SKM-1 (cell line): ENCODE measurements around the gene IGF2BP3.

ENCODE experiments used
- DNase-seq: peaks from one replicate; lab custom pipeline; 2025; ENCODE audit not compliant: unreplicated experiment; lab: John Stamatoyannopoulos, UW

Gene IGF2BP3

GRCh38 chr7:23380961-23381360 is 89.3 kb downstream of the IGF2BP3 start:
- DNase-seq = no peak

DNA sequence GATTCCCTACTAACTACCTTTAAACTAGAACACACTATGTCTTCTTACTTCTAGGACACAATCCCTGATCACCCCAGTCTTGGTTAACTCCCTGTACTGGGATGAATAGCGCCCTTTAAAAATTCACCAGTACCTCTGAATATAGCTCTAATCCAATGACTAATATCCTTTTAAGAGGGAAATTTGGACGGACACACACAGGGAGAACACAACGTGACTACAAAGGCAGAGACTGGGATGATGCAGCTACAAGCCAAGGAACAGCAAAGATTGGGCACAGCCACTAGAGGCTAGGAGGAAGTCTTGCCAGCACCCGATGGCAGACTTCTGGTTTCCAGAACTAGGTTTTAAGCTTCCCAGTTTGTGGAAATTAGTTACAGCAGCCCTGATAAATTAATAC is 89.7 kb downstream of the IGF2BP3 start:
- DNase-seq = no peak

DNA sequence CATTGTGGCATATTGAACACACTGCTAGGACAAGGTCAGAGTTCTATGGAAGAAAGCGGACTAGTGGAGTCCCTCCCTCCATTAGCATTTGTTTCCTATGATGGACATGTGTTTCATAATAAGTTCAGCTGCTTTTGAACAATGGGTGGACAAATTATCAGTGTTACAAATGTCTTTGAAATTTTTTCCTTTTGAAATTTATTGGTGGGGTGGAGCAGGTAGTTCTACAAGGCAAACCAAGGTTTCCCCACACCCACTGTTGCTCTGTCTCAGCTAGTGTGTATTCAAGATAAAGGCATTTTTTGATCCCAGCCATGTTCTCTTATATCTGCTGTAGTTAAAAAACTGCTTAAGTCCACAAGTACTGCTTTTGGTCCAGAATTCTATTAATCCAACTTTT is 91.3 kb downstream of the IGF2BP3 start:
- no peak for DNase-seq

DNA sequence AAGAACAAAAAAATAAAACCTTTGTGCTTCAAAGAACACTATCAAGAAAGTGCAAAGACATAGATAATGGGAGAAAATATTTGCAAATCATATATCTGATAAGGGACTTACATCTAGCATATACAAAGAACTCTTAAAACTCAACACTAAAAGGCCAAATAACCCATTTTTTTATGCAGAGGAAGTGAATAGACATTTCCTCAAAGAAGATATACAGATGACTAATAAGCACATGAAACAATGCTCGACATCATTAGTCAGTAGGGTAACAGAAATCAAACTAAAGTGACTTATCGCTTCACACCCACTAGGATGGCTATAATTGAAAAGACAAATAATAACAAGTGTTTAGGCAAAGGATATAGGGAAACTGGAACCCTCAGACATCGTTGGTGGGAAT is 93.2 kb downstream of the IGF2BP3 start:
- no peak for DNase-seq

DNA sequence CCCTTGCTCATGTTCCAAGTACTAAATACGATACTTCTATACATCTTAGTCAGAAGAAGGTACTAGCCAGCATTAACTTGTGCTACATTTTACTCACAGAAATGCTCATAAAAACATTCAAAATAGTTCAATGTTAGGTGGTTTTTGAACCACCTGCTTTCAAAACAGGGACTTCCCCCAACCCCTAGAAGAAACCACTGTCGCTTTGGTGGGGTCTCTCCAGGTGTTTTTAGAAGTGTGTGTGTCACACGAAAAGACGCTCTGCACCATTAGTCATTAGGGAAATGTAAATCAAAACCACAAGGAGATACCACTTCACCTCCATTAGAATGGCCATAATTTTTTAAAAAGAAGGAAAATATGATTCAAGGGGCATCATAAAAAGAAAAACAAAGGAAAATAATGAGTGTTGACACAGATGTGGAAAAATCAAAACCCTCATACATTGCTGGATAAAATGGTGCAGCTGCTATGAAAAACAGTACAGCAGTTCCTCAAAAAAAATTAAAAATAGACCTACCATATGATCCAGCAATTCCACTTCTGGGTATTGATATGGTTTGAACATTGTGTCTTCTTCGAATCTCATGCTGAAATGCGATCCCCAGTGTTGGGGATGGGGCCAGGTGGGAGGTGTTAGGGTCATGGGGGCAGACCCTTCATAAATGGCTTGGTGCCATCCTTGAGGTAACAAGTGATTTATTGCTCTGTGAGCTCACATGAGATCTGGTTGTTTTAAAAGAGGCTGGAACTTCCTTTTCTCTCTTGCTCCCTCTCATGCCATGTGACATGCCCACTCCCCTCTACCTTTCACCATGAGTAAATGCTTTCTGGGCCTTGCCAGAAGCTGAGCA is 96.9 kb downstream of the IGF2BP3 start:
- no peak for DNase-seq

GRCh38 chr7:23372611-23373010 is 97.7 kb downstream of the IGF2BP3 start:
- DNase-seq = no peak

DNA sequence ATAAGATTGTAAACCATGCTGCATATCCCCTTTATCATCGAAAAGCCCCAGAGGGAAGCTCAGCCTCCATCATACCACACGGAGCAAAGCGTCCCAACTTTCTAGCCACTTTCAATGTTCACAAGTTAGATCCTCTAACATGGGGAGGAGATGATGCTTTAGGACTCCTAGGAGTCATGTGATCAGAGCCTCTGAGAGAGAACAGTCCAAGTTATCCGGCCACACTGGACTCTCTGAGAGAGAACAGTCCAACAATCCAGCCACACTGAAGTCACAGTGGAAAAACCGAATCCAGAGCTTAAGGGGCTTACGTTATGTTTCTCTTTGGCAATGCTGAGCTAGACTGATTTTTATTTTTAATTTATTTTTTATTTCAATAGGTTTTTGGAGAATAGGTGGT is 98.6 kb downstream of the IGF2BP3 start:
- DNase-seq = no peak

DNA sequence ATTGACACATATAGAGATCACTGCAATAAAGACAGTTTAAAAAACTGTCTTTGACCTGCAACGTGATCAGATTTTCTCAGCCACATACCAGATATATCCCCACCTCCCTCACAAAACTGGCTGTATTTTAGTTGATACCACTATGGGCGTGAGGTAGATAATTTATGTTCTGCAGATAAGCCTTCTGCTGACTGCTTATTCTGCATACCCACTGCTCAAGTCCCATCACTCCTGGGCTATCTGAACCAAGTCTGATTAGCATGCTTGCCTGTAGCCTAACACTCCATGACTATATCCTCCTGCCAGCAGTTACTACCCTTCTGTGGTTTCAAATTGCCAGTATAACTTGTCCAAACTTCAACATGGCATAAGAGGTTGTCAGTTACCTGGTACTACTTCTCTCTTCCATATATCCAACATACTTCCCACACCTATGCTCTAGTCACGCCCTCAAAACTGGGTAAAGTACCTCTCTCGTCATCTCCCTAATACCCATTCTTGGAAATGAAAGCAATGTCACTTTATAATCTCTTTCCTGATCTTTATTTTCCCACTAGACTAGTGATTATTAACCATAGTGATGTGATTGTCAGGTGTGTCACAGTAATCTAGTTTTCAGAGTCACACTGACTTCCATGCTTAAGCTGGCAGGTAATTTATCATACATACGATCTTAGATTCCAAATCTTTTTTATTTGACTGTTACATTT is 100.4 kb downstream of the IGF2BP3 start:
- no peak for DNase-seq

DNA sequence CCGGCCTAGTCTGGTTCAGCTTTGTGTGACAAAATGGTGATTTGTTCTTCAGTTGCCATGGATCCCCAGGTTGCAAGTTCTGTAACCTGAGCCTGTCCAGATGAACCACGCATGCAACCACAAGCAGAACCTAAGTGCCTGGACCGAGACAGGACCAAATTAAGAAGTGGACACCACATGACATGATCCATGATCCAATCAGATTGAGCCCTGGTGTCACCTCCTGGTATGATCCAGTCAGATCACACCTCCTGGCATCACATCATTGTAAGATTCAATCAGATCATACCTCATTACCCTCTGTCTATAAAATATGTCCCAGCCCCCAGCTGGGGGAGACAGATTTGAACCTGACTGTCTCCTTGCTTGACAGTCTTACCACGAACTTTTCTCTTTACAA is 101.2 kb downstream of the IGF2BP3 start:
- DNase-seq = no peak

DNA sequence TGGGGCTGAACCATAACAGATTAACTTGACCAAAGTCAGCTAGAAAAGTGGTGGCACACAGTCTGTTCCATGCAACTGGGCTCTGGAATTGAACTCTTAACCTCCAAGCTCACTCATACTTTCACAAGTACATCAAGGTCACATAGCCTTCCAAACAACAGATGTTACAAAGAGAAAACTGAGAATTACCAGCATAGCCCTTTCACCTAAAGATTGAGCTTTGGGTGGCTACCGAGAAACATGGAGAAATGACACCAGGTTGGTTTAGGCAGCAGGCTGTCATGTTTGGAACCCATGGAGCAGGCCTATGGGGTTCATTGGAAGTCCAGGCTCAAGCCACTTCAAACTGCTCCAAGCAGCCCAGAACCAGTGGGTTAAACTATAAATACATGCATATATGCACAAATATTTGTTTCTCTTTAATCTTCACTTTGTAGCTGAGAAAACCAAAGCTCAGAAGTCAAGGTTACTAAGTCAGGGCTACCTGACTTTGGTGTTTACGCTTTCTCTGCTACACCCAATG is 112.1 kb downstream of the IGF2BP3 start:
- no peak for DNase-seq

DNA sequence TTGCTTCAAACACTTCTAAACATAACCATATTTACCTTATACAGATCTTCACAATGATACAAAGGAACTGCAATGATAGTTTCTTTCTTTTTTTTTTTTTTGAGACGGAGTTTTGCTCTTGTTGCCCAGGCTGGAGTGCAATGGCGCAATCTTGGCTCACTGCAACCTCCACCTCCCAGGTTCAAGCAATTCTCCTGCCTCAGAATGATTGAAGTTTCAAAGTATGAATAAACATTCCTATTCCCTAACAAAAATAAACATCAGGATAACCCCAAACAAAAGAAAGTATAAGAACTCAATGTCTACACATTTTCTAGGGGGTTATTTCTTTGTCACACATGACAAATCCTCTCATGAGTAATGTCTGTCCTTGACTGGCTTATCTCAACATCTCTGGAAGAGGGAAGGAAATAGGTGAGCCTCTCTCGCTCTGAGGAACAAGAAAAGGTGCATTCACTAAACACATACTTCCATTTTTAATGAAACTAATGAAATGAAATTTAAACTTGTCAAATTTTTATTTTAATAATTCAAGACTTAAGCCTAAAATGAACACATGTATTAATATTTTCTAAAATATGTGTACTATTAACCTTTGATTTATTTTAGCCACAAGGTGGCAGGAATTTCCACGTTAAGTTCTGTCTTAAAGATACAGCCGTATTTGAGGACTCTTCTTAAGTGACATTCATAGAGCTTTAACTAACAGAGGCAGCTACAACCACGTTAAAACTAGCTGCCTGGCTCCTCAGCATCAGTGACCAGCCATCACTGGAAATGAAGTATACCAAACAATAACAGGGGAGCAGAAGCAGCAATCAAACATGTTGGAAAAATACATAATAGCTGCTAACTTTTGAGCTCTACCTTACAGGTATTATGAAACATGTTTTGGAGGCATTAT is 112.8 kb downstream of the IGF2BP3 start:
- no peak for DNase-seq

DNA sequence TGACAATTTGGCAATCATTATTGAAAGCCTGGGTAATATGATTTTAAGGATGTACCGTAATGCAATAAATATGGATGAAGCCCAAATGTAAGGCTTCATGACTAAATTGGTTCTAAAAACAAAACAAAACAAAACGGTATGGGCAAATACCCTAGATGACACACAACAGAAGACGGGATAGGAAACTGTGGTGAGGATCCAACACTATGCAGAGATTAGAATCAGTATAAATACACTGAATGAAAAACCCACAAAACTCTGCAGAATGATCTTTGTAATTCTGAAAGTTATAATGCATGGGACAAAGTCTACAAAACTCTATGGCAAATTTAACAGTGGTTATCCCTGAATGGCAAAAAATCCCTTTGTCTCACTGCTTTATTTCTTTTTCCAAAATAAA is 113.6 kb downstream of the IGF2BP3 start:
- no peak for DNase-seq

DNA sequence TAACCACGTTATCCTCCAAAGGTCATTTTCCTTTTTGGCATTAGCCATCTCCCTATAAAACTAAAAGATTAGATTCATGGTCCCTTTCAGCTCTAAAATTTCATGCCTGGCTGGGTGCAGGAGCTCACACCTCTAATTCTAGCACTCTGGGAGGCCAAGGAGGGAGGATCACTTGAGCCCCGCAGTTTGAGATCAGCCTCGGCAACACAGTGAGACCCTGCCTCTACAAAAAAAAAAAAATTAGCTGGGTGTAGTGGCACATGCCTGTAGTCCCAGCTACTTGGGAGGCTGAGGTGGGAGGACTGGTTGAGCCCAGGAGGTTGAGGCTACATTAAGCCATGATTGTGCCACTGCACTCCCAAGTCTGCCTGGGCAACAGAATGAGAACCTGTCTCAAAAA is 114.1 kb downstream of the IGF2BP3 start:
- no peak for DNase-seq

DNA sequence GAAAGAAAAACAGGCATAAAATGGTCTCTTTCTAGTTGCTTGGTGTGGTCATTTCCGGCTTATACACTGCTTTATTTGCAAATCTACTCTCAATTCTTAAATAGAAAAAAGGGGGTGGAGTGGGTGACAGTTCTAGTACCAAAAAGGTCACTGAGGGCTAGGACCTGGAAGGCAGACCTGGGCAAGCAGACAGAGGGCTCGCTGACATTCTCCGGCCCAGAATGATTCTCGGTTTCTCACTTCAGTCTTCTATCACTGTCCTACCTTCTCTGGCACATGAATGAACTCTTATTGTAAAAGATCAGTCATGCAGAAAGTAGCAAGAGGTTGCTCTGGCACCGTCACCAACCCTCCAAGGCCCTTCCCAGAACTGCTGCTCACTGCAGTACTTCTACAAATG is 117.1 kb downstream of the IGF2BP3 start:
- DNase-seq = no peak

- DNase-seq = no peak
Observed at GRCh38 chr7:23350466-23350865, 119.8 kb downstream of the IGF2BP3 start.

GRCh38 chr7:23349484-23350157 is 120.7 kb downstream of the IGF2BP3 start:
- DNase-seq = no peak

DNA sequence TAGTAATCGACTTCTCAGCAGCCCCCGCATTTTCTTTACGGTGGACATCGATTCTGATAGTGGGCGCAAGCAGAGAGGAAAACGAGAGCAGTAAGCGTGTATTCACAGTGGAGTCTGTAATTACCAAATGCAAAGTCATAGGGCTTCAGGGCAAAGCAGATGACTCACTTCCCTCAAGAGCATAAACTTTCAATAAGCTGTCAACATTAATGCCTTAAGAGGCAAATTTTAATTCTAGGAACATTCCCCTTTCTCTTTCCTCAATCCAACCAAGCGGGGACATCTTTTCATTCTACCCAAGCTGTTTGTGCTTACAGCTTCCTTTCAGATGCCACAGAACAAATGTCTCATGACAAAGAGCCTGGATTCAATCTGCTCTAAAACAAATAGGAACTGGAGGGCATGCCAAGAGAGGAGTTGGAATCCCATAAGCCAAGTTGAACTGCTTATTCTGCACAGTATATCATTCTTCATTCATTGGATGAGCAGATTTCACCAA is 122.6 kb downstream of the IGF2BP3 start:
- no peak for DNase-seq

GRCh38 chr7:23347033-23347681 is 123.1 kb downstream of the IGF2BP3 start:
- DNase-seq = no peak

DNA sequence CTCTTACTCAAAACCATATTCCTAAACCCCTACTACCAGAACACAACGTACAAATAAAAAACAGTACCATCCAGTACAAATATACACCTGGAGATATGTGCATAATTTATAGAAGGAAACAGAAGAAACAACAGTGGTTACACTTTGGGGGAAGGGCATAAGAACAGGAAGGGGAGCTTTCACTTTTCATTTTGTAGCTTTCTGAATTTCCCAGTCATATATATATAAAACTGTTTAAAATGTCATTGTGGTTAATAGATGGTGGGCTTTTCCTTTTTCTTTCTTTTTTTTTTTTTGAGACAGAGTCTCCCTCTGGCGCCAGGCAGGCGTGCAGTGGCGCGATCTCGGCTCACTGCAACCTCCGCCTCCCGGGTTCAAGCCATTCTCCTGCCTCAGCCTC is 124.0 kb downstream of the IGF2BP3 start:
- no peak for DNase-seq

GRCh38 chr7:23345601-23346000 is 124.7 kb downstream of the IGF2BP3 start:
- no peak for DNase-seq
